GM12865 (cell line): ENCODE results near the gene GGA1.
A peak's percentile ranks its signal among the peaks of the same experiment; 100 is the strongest.

Source experiments
- DNase-seq: peaks from one replicate; pipeline ENCODE4 v3.0.0; 2010; ENCODE audit warnings: low read depth
- H3K4me3 ChIP-seq: 2 replicates; pipeline ENCODE4 v1.5.1; 2011; ENCODE audit warnings: mild to moderate bottlenecking, low read depth, low read length, control low read depth
- TF ChIP-seq, protein P1 (sequence below): IDR thresholded peaks from 2 replicates; pipeline ENCODE4 v1.5.1; 2011; ENCODE audit warnings: low read length, control low read depth, low read depth, inconsistent platforms; ENCODE audit not compliant: insufficient read depth; ENCODE audit errors: missing control alignments

Gene GGA1

GRCh38 chr22:37677493-37677974, 68.9 kb downstream of the GGA1 start:
- H3K4me3 ChIP-seq: peak overlapping the region; percentile 71
- DNase-seq: no peak
- TF ChIP-seq, protein P1, sequence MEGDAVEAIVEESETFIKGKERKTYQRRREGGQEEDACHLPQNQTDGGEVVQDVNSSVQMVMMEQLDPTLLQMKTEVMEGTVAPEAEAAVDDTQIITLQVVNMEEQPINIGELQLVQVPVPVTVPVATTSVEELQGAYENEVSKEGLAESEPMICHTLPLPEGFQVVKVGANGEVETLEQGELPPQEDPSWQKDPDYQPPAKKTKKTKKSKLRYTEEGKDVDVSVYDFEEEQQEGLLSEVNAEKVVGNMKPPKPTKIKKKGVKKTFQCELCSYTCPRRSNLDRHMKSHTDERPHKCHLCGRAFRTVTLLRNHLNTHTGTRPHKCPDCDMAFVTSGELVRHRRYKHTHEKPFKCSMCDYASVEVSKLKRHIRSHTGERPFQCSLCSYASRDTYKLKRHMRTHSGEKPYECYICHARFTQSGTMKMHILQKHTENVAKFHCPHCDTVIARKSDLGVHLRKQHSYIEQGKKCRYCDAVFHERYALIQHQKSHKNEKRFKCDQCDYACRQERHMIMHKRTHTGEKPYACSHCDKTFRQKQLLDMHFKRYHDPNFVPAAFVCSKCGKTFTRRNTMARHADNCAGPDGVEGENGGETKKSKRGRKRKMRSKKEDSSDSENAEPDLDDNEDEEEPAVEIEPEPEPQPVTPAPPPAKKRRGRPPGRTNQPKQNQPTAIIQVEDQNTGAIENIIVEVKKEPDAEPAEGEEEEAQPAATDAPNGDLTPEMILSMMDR: no peak

- no peak overlapping the region for H3K4me3 ChIP-seq
- DNase-seq: no peak
- TF ChIP-seq, protein P1: no peak
These were observed 69.7 kb downstream of the GGA1 start for GRCh38 chr22:37678372-37678771.

DNA sequence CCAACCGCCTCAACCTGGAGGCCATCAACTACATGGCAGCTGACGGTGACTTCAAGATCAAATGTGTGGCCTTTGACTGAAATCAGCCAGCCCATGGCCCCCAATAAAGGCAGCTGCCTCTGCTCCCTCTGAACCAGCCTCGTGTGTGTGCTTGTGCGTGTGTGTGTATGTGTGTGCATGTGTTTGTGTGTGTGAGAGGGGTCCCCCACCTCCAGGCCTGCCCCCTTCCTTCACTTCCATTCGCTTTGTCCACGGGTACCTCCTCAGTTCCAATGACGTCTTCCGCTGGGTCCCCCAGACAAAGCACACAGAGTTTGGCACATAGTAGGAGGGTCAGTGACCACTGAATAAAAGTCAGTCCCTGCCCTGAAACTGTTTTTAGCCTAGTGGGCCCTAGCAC, 71.0 kb downstream of the GGA1 start:
- no peak overlapping the region for H3K4me3 ChIP-seq
- no peak for DNase-seq
- TF ChIP-seq, protein P1: no peak

GRCh38 chr22:37680191-37680851, 71.7 kb downstream of the GGA1 start:
- TF ChIP-seq, protein P1: no peak
- no peak overlapping the region for H3K4me3 ChIP-seq
- DNase-seq: no peak

DNA sequence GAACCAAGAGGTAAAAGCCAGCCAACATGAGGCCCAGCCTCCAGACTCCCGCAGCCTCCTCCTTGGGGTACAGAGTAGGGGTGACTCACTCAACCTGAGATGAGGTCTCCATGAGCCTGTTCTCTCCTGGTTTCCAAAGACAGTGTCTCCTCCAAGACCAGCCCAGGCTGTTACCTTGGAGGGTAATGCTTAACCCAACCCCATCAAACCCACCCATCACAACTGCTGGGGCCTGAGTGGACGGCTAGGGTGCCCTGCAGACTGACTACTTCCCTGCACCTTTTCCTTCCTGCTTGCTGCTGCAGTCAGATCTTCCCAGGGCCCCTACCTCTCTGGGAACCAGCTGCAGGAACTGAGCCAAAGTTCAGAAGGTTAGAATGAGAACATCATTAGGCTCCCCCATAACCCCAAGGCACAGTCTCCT, 72.4 kb downstream of the GGA1 start:
- TF ChIP-seq, protein P1: no peak
- no peak for DNase-seq
- H3K4me3 ChIP-seq: no peak overlapping the region

- DNase-seq: peak; percentile 88
- TF ChIP-seq, protein P1: peak; percentile 90
- H3K4me3 ChIP-seq: no peak overlapping the region
These were observed 73.0 kb downstream of the GGA1 start for GRCh38 chr22:37681556-37682049.
